A549 (cell line): ENCODE measurements around the gene SMLR1. TPM values are rescaled to one million over a fixed set of nuclear protein-coding genes. Genes with fewer than 3 reads are reported as not detected.

Experiments
- ATAC-seq, 2 experiments: fragments of 200-7000 bp in 1 of 2; fragments of >200 bp in 1 of 2; cut with Nextera tagmentation in 1 of 2; cut with Tn5 transposase in 1 of 2; 3 replicates each; pipeline versions ENCODE4 v1.8.0 to v1.9.1; 2018 to 2020; ENCODE audit warnings: mild to moderate bottlenecking in 1 of 2, moderate library complexity in 1 of 2
- CTCF ChIA-PET: fragments of 300-600 bp; sonication (Branson Sonifier 250); formaldehyde crosslinking; extraction: SDS; loops from one replicate; lab custom pipeline; 2021; ENCODE audit warnings: antibody characterized with exemption, inconsistent platforms; lab: Yijun Ruan, JAX
- POLR2A ChIA-PET: fragments of 350-600 bp; formaldehyde crosslinking; extraction: SDS; loops from one replicate; lab custom pipeline; 2021; ENCODE audit warnings: antibody characterized with exemption, inconsistent platforms; lab: Yijun Ruan, JAX
- DNase-seq, 2 experiments: peaks; one replicate each; pipeline versions ENCODE4 v3.0.0 to v3.0.0-alpha.2; 2011 to 2016; ENCODE audit warnings: low read depth in 1 of 2, low spot score in 1 of 2
- FAIRE-seq: peaks from 2 replicates; lab custom pipeline; 2011; peaks lifted over from hg19 to GRCh38; lab: Jason Lieb, UNC
- H3K27ac ChIP-seq, 2 experiments: fragments of >200 bp; sonication (Bioruptor Twin); formaldehyde crosslinking; 3 replicates each; pipeline ENCODE4 v1.5.1; 2016 to 2017
- H3K4me1 ChIP-seq: fragments of >200 bp; sonication (Bioruptor Twin); formaldehyde crosslinking; 3 replicates; pipeline ENCODE4 v1.6.1; 2016
- H3K4me2 ChIP-seq: fragments of >200 bp; sonication (Bioruptor Twin); formaldehyde crosslinking; 3 replicates; pipeline ENCODE4 v1.6.1; 2016
- H3K4me3 ChIP-seq: fragments of >200 bp; sonication (Bioruptor Twin); formaldehyde crosslinking; 3 replicates; pipeline ENCODE4 v1.5.1; 2016
- H3K9me3 ChIP-seq: fragments of >200 bp; sonication (Bioruptor Twin); formaldehyde crosslinking; 3 replicates; pipeline ENCODE4 v1.6.1; 2016
- CBX2 ChIP-seq: fragments of 200-600 bp; sonication (generic); IDR thresholded peaks from 2 replicates; pipeline ENCODE4 v1.6.1; 2016; ENCODE audit warnings: low read depth, mild to moderate bottlenecking, borderline replicate concordance
- CBX8 ChIP-seq: fragments of 200-600 bp; sonication (generic); IDR thresholded peaks from 2 replicates; pipeline ENCODE4 v1.6.1; 2016
- CHD2 ChIP-seq: fragments of 150-350 bp; IDR thresholded peaks from 2 replicates; pipeline ENCODE4 v1.6.1; 2014; ENCODE audit warnings: low read length; ENCODE audit not compliant: partially characterized antibody
- EHF ChIP-seq: fragments of 250-450 bp; sonication (Bioruptor Pico); IDR thresholded peaks from 2 replicates; pipeline ENCODE4 v1.5.0; 2020; ENCODE audit warnings: mild to moderate bottlenecking
- HDAC2 ChIP-seq: fragments of 200-600 bp; sonication (generic); IDR thresholded peaks from 2 replicates; pipeline ENCODE4 v1.6.1; 2016
- HOXB13 ChIP-seq: fragments of 250-450 bp; sonication (Bioruptor Pico); IDR thresholded peaks from 2 replicates; pipeline ENCODE4 v1.5.0; 2020; ENCODE audit warnings: low read depth, mild to moderate bottlenecking, moderate library complexity
- HOXB5 ChIP-seq: fragments of 250-450 bp; sonication (Bioruptor Pico); IDR thresholded peaks from 2 replicates; pipeline ENCODE4 v1.5.0; 2020; ENCODE audit warnings: mild to moderate bottlenecking, moderate library complexity
- JUNB ChIP-seq: fragments of >200 bp; sonication (Bioruptor Twin); formaldehyde crosslinking; IDR thresholded peaks from 2 replicates; pipeline ENCODE4 v1.6.1; 2016
- KDM5A ChIP-seq: fragments of 200-600 bp; sonication (generic); IDR thresholded peaks from 2 replicates; pipeline ENCODE4 v1.6.1; 2016; ENCODE audit warnings: antibody characterized with exemption, mild to moderate bottlenecking
- POLR2A ChIP-seq: IDR thresholded peaks from 2 replicates; pipeline ENCODE4 v1.6.1; 2012; ENCODE audit warnings: mild to moderate bottlenecking, low read length
- SMC3 ChIP-seq: fragments of >200 bp; sonication (Bioruptor Twin); formaldehyde crosslinking; IDR thresholded peaks from 3 replicates; pipeline ENCODE4 v1.6.1; 2018; ENCODE audit warnings: inconsistent platforms
- ZC3H11A ChIP-seq: fragments of 450-650 bp; IDR thresholded peaks from 2 replicates; pipeline ENCODE4 v1.6.1; 2014; ENCODE audit warnings: antibody characterized with exemption, mild to moderate bottlenecking
- ZFP36 ChIP-seq: fragments of 450-650 bp; IDR thresholded peaks from 2 replicates; pipeline ENCODE4 v1.6.1; 2014; ENCODE audit warnings: borderline replicate concordance; ENCODE audit not compliant: partially characterized antibody
- WGBS: methylation state at CpG from one replicate; pipeline ENCODE4 v1.1.6; 2017; ENCODE audit errors: missing lambda C conversion rate; 5-methylcytosine and 5-hydroxymethylcytosine counted together
- polyA plus RNA-seq, 4 experiments: library from polyadenylated mRNA; depleted of rRNA in 3 of 4; stranded (reverse); fragments of >200 nt; fragmentation: RNase III in 1 of 4; extraction: RNeasy Plus Mini Kit Qiagen cat#74134 plus additional on column Dnase treatment in 1 of 4; gene quantifications; 2 replicates in 3 of 4; 3 replicates in 1 of 4; pipeline ENCODE4 v1.2.3, GENCODE V29; 2011 to 2017
- TF ChIP-seq, protein P1 (sequence below): fragments of >200 bp; sonication (Bioruptor Twin); formaldehyde crosslinking; IDR thresholded peaks from 3 replicates; pipeline ENCODE4 v1.6.1; 2016
- TF ChIP-seq, protein P2 (sequence below): fragments of >200 bp; sonication (Bioruptor Twin); formaldehyde crosslinking; IDR thresholded peaks from 2 replicates; pipeline ENCODE4 v1.6.1; 2016
- TF ChIP-seq, protein P3 (sequence below): fragments of 150-350 bp; IDR thresholded peaks from 2 replicates; pipeline ENCODE4 v1.6.1; 2014; ENCODE audit warnings: low read depth, mild to moderate bottlenecking, low read length
- TF ChIP-seq, protein P4 (sequence below): IDR thresholded peaks from 2 replicates; pipeline ENCODE4 v1.6.1; 2012

Gene SMLR1
- polyA plus RNA-seq, 2 of the 4 experiments (the other 2 are of a cell fraction) = 0.03 to 0.05 TPM

DNA sequence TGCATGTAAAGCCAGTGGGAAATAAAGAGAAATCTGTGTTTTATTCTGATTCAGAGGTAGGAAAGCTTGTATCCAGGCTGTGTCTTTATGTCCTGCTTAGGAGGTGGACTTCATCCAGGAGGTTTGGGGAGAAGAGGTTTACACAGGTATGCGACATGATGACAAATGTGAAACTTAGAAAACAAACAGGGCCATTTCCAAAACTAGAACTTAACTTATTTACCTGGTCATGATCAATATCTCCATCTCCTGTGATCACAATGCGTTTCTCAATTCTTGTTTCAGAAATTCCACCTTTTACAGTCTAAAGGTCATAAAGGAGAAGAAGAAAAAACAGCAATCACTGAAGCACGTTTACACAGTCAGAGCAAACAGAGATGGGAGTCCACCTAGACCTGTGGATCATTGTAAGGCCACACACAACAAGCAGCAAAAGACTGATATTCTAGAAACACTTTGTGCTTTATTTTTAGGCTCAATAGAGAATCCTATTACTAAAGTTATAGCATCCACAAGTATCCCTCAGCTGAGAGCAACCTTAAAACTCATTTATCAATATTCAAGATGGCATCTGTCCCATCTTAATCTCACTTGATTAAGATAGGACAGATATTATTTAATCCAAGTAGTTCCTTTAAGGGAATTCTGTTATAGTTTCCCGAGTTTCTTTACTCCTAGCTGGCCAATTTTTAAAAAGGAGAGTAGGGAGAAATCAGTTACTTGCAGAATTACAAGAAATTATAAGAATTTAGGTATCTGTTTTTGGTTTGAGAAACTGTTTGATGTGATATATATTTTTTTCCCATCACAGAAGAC is 36.4 kb downstream of the SMLR1 start:
- CTCF ChIA-PET = interaction anchor here (1.1 kb wide), 1 partner anchor 9 kb away, joined by 4 read pairs; no protein-coding TSS in a partner anchor
- TF ChIP-seq, protein P1, sequence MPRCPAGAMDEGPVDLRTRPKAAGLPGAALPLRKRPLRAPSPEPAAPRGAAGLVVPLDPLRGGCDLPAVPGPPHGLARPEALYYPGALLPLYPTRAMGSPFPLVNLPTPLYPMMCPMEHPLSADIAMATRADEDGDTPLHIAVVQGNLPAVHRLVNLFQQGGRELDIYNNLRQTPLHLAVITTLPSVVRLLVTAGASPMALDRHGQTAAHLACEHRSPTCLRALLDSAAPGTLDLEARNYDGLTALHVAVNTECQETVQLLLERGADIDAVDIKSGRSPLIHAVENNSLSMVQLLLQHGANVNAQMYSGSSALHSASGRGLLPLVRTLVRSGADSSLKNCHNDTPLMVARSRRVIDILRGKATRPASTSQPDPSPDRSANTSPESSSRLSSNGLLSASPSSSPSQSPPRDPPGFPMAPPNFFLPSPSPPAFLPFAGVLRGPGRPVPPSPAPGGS = no peak
- no peak for TF ChIP-seq JUNB
- TF ChIP-seq ZC3H11A = no peak
- no peak for TF ChIP-seq HDAC2
- TF ChIP-seq HOXB13 (CRISPR knock-in tag) = no peak
- TF ChIP-seq CBX8 = no peak
- TF ChIP-seq, protein P2, sequence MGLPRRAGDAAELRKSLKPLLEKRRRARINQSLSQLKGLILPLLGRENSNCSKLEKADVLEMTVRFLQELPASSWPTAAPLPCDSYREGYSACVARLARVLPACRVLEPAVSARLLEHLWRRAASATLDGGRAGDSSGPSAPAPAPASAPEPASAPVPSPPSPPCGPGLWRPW = no peak
- no peak for TF ChIP-seq SMC3
- TF ChIP-seq CHD2 = no peak
- TF ChIP-seq POLR2A = no peak
- TF ChIP-seq CBX2 = no peak
- no peak for TF ChIP-seq HOXB5
- TF ChIP-seq, protein P3, sequence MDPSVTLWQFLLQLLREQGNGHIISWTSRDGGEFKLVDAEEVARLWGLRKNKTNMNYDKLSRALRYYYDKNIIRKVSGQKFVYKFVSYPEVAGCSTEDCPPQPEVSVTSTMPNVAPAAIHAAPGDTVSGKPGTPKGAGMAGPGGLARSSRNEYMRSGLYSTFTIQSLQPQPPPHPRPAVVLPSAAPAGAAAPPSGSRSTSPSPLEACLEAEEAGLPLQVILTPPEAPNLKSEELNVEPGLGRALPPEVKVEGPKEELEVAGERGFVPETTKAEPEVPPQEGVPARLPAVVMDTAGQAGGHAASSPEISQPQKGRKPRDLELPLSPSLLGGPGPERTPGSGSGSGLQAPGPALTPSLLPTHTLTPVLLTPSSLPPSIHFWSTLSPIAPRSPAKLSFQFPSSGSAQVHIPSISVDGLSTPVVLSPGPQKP = no peak
- no peak for TF ChIP-seq EHF (CRISPR knock-in tag)
- POLR2A ChIA-PET = no interaction called here

DNA sequence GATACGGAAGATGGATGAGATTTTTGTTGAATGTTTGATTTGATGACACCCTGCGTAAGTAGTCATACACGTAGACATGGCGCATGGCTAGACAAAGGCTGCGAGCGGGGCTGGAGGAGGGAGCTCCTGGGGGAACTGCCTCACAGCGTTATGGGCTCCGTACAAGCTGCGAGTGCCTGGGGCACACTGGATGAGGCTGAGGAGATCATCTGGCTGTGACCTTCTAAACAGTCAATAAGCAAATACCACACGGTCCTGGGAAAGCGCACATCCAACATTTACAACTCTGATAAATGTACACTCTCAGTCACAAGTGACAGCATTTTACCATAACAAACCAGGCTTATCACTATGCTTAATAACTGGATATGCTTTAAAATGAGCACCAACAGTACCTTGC is 37.1 kb downstream of the SMLR1 start:
- ATAC-seq (no peak), FAIRE-seq (no peak), DNase-seq (no peak)
- ChIA-PET POLR2A (no interaction called here), CTCF (interaction anchor here (0.6 kb wide), 1 partner anchor 255 kb away, joined by 3 read pairs; no protein-coding TSS in a partner anchor)
- 96% methylated on average over 11 of the region's 11 CpGs for WGBS
- H3K4me3 ChIP-seq = no peak overlapping the region
- TF ChIP-seq ZFP36 (no peak), KDM5A (no peak)
- TF ChIP-seq, protein P4, sequence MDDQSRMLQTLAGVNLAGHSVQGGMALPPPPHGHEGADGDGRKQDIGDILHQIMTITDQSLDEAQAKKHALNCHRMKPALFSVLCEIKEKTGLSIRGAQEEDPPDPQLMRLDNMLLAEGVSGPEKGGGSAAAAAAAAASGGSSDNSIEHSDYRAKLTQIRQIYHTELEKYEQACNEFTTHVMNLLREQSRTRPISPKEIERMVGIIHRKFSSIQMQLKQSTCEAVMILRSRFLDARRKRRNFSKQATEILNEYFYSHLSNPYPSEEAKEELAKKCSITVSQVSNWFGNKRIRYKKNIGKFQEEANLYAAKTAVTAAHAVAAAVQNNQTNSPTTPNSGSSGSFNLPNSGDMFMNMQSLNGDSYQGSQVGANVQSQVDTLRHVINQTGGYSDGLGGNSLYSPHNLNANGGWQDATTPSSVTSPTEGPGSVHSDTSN = no peak
- H3K9me3 ChIP-seq = no peaks in the 10 kb centered on the region
- no peaks in the 10 kb centered on the region for H3K4me1 ChIP-seq
- H3K27ac ChIP-seq = no peak overlapping the region
- no peak overlapping the region for H3K4me2 ChIP-seq

More for the DNA sequence above, 36.4 kb downstream of the SMLR1 start:
- Histone ChIP-seq H3K4me3 (no peak overlapping the region), H3K9me3 (no peaks in the 10 kb centered on the region), H3K4me2 (no peak overlapping the region), H3K27ac (no peak overlapping the region), H3K4me1 (no peaks in the 10 kb centered on the region)
- DNase-seq (no peak), FAIRE-seq (no peak), ATAC-seq (no peak)
- 64% methylated on average over 4 of the region's 4 CpGs for WGBS

DNA sequence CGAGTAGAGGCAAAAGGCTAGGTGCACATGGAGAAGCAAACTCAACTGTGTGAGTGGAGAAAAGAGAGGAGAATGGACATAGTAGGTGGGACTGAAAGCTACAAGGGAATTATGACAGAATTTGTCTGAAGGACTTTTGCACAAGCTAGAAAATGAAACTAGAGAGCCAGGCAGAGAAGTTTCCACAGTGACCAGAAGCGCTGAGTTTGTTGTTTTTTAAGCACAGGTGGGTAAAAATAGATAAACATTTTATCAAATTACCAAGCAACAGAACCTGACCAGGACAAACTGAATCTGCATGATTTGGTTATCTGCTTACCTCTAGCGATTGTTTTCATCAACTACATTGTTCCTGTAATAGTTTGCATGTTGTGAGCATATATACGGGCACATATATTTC is 38.6 kb downstream of the SMLR1 start:
- no peak overlapping the region for H3K27ac ChIP-seq

More for the DNA sequence above, 38.6 kb downstream of the SMLR1 start:
- Histone ChIP-seq H3K9me3 (no peaks in the 10 kb centered on the region), H3K4me3 (no peak overlapping the region), H3K4me1 (no peaks in the 10 kb centered on the region), H3K4me2 (no peak overlapping the region)
- FAIRE-seq = no peak
- ChIA-PET CTCF (no interaction called here), POLR2A (no interaction called here)
- no peak for DNase-seq
- TF ChIP-seq, protein P2 = no peak
- 94% methylated on average over 4 of the region's 4 CpGs for WGBS
- ATAC-seq = no peak
